ENCODE measurements around the gene ASIC4. TPM values are rescaled to one million over a fixed set of nuclear protein-coding genes. Genes with fewer than 3 reads are reported as not detected.

ASIC4 gene
- total RNA-seq, 1 donor from 2014 or later = not detected

GRCh38 chr2:219565130-219566080 is 51.1 kb downstream of the ASIC4 start:
- DNase-seq (ENCODE audit: low spot score) = no peak

GRCh38 chr2:219566640-219567039 is 52.4 kb downstream of the ASIC4 start:
- no peak for DNase-seq (ENCODE audit: low spot score)

GRCh38 chr2:219567131-219567530 is 52.8 kb downstream of the ASIC4 start:
- DNase-seq (ENCODE audit: low spot score) = no peak

- DNase-seq (ENCODE audit: low spot score) = no peak
These were observed 53.6 kb downstream of the ASIC4 start for GRCh38 chr2:219567791-219568361.

GRCh38 chr2:219569041-219569440 is 54.8 kb downstream of the ASIC4 start:
- no peak for DNase-seq (ENCODE audit: low spot score)

GRCh38 chr2:219569635-219570034 is 55.4 kb downstream of the ASIC4 start:
- DNase-seq (ENCODE audit: low spot score) = no peak

- DNase-seq (ENCODE audit: low spot score) = no peak
These were observed 56.1 kb downstream of the ASIC4 start for GRCh38 chr2:219570194-219570923.

GRCh38 chr2:219570924-219571310 is 56.6 kb downstream of the ASIC4 start:
- no peak for DNase-seq (ENCODE audit: low spot score)

- DNase-seq (ENCODE audit: low spot score) = no peak
These were observed 57.3 kb downstream of the ASIC4 start, which contains the start of gene OBSL1 for GRCh38 chr2:219571311-219572236. Gene OBSL1 (minus strand): TSS chr2:219571539. CDS start chr2:219571232, 307 bp downstream.

GRCh38 chr2:219572237-219573001 is 58.1 kb downstream of the ASIC4 start, which contains the start of gene INHA:
Gene INHA (plus strand): TSS chr2:219572310. CDS start chr2:219572375, 65 bp downstream.
- no peak for DNase-seq (ENCODE audit: low spot score)

- DNase-seq (ENCODE audit: low spot score) = no peak
These were observed 58.9 kb downstream of the ASIC4 start for GRCh38 chr2:219573166-219573565.

- no peak for DNase-seq (ENCODE audit: low spot score)
These were observed 60.4 kb downstream of the ASIC4 start for GRCh38 chr2:219574484-219575311.

GRCh38 chr2:219575566-219576504 is 61.6 kb downstream of the ASIC4 start:
- no peak for DNase-seq (ENCODE audit: low spot score)

GRCh38 chr2:219576505-219577388 is 62.5 kb downstream of the ASIC4 start:
- DNase-seq (ENCODE audit: low spot score) = no peak

- no peak for DNase-seq (ENCODE audit: low spot score)
These were observed 64.7 kb downstream of the ASIC4 start for GRCh38 chr2:219578811-219579613.

- no peak for DNase-seq (ENCODE audit: low spot score)
These were observed 67.1 kb downstream of the ASIC4 start for GRCh38 chr2:219581346-219581745.

All from mesenteric fat pad (tissue), 1 donor.